Measurements from ENCODE around the gene TMEM143.

Gene TMEM143

DNA sequence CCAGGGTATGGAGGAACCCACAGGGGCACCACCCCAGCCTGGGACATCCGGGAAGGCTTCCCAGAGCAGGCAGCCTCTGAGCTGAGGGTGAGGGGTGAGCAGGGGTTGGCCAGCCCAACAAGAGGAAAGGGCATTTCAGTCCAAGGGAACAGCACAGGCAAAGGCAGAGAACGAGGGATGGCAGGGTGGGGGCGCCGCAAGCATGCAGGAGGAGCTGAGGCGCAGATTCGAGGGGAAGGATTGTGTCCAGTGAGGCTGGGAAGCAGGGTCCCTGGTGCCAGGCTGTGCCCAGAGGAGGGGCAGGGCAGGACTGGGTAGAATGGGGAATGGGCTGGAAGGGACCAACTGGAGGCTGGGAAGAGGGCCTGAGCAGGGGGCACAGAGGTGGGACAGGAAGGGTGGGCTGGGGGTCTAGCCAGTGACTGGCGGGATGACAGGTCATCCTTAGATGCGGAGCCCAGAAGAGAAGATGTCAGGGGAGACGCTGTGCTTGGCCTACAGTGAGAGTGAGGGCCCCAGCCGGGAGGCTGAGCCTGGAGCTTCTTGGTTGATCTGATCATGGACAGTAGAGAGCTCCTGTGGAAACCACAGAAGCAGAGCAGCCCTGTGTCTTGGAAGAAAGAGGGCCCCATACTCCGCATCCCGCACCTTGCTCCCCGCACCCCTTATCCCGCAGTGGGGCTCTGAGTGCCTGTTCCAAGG, 24.8 kb downstream of the TMEM143 start:
- no peak overlapping the region for H3K9ac ChIP-seq (ENCODE audit: low read length)
- H3K27me3 ChIP-seq (ENCODE audit: control insufficient read depth, insufficient read depth, low read length): no peaks in the 10 kb centered on the region
- H3K4me1 ChIP-seq (ENCODE audit: control insufficient read depth, insufficient read depth, low read length): peaks cover 8% of the 10 kb centered on the region; the same call in 1 of the 2 replicates
- H3K9me3 ChIP-seq (ENCODE audit: control insufficient read depth, insufficient read depth, low read depth, low read length): no peaks in the 10 kb centered on the region
- H3K27ac ChIP-seq (ENCODE audit: low read depth, low read length): no peak overlapping the region
- H3K4me3 ChIP-seq (ENCODE audit: low read depth, low read length): no peak overlapping the region
- H3K36me3 ChIP-seq (ENCODE audit: control insufficient read depth, insufficient read depth, low read length): no peaks in the 10 kb centered on the region

DNA sequence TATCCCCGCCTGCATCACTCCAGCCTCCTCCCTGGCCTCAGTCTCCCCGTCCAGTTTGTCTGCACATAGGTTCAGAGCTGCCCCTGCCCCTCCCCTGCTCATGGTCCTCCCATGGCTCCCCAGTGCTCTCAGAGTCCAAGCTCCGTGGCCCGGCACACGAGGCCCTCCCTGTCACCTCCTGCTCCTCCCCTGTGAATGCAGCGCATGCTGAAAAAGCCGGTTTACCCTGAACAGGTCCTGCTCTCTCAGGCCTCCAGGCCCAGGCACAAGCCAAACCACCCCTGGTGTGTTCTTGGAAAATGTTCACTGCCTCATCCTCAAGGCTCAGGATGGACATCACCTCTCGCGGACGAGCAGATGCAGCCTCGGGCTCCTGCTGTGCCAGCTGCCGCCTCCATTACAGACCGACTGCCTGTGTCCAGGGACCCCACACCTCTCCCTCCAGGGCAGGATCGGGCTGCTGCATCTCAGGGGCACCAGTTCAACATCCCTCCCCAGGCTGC, 25.4 kb downstream of the TMEM143 start:
- Histone ChIP-seq H3K4me3 (ENCODE audit: low read depth, low read length) (no peak overlapping the region), H3K4me1 (ENCODE audit: control insufficient read depth, insufficient read depth, low read length) (peaks cover 12% of the 10 kb centered on the region; the same call in 1 of the 2 replicates), H3K9me3 (ENCODE audit: control insufficient read depth, insufficient read depth, low read depth, low read length) (no peaks in the 10 kb centered on the region), H3K36me3 (ENCODE audit: control insufficient read depth, insufficient read depth, low read length) (no peaks in the 10 kb centered on the region), H3K27me3 (ENCODE audit: control insufficient read depth, insufficient read depth, low read length) (no peaks in the 10 kb centered on the region), H3K9ac (ENCODE audit: low read length) (no peak overlapping the region), H3K27ac (ENCODE audit: low read depth, low read length) (no peak overlapping the region)

DNA sequence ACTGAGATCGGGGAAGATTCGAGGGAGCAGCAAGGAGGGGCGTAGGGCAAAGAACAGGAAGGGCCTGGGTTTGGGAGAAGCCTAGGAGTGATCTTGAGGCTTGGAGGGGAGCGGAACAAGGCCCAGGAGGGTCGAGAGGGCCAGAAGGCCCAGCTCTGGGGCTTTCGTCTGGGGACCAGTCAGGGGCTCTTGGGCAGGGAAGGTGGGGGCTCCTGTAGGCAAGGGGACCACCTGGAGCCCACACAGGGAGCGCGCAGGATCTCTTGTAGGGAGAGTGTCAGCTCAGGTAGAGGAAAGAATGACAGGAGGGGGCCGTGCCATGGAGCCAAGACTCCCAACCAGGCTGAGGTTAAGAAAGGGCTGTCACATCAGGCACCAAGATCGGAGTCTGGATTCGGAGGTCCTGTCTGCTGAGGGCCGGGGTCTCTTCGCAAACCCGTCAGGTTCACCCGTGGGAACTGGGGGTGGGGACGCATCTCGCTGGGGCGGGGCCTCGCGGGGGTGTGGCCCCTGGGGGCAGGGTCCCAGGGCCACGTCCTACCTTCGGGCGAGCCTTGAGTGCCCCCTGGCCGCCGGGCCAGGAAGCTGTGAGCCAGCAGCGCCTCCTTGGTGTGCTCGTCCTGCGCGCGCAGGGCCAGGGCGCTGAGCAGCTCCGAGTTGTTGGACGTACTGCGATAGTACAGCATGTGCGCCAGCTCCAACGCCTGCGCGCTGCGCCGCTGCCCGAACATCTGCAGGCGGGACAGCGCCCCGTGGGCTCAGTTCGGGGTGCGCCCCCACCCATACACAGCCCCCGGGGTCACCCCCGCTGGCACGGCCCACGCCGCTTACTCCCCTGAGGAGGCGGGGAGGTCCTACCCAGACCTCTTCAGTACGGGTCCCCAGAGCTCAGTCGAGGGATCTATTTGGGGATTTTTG, 30.0 kb downstream of the TMEM143 start:
- 0 out of 2 replicates have a peak, but pooled peaks cover 6% of the 10 kb centered on the region for H3K9me3 ChIP-seq (ENCODE audit: control insufficient read depth, insufficient read depth, low read depth, low read length)
- peak overlapping the region; percentile 61 for H3K4me3 ChIP-seq (ENCODE audit: low read depth, low read length)
- peaks cover 3% of the 10 kb centered on the region; the same call in 1 of the 2 replicates for H3K36me3 ChIP-seq (ENCODE audit: control insufficient read depth, insufficient read depth, low read length)
- H3K9ac ChIP-seq (ENCODE audit: low read length): peak overlapping the region; percentile 38
- H3K27me3 ChIP-seq (ENCODE audit: control insufficient read depth, insufficient read depth, low read length): no peaks in the 10 kb centered on the region
- no peak overlapping the region for H3K27ac ChIP-seq (ENCODE audit: low read depth, low read length)
- peaks cover 21% of the 10 kb centered on the region for H3K4me1 ChIP-seq (ENCODE audit: control insufficient read depth, insufficient read depth, low read length)

DNA sequence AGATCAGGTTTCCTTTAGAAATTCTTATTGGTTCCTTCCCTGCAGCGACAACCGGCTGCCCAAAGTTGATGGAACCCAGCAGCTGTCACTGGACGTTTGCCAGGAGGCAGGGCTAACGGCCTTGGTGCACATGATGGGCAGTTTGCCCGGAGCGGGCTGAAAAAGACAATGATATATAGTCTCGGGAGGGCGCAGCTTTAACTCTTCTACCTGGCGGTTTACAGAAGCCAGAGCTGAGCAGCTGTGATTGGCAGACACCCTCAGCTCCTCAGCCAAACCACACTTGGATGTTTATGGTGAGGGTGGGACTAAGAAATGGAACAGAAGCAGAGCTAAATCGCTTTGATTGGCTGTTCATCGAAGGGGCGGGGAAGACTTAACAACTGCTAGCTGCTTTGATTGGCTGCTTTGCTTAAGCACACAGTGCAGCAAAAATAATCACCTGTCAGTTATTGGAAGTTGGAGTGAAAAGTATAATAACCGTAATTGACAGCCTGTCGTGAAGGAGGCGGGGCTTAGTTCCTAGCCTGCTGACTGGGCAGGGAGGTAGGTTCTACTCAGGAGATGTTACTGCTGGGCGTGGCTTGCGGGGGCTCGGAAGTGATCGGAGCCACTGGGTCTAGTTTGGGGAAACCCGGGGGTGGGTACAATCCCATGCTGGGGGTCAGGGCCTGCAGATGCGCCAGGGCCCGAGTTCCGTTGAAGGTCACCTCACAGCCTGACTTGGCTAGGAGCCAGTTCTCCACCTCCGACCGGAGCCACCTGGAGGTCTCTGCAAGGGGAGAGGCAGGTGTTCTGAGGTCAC, 30.9 kb downstream of the TMEM143 start:
- H3K9me3 ChIP-seq (ENCODE audit: control insufficient read depth, insufficient read depth, low read depth, low read length): peaks cover 11% of the 10 kb centered on the region; the same call in 1 of the 2 replicates
- H3K9ac ChIP-seq (ENCODE audit: low read length): peak overlapping the region; percentile 22
- H3K4me1 ChIP-seq (ENCODE audit: control insufficient read depth, insufficient read depth, low read length): peaks cover 21% of the 10 kb centered on the region
- H3K4me3 ChIP-seq (ENCODE audit: low read depth, low read length): peak overlapping the region; percentile 52
- H3K27ac ChIP-seq (ENCODE audit: low read depth, low read length): no peak overlapping the region
- H3K27me3 ChIP-seq (ENCODE audit: control insufficient read depth, insufficient read depth, low read length): no peaks in the 10 kb centered on the region
- H3K36me3 ChIP-seq (ENCODE audit: control insufficient read depth, insufficient read depth, low read length): peaks cover 3% of the 10 kb centered on the region; the same call in 1 of the 2 replicates

DNA sequence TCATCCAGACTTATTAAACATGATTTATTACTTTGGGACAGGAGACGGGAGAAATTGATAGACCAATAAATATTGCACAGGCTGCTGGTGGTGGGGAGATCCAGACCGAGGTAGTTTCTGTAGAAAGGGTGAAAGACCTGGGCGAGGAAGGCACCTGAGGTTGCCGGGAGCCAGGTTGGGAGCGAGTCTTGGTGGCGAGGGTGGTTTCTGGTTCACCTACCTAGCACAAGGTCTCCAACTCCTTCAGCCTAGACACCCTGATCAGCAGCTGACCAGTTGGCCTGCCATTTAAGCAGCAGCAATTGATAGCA, 31.4 kb downstream of the TMEM143 start:
- no peak overlapping the region for H3K27ac ChIP-seq (ENCODE audit: low read depth, low read length)
- peak overlapping the region; percentile 52 for H3K4me3 ChIP-seq (ENCODE audit: low read depth, low read length)
- H3K27me3 ChIP-seq (ENCODE audit: control insufficient read depth, insufficient read depth, low read length): no peaks in the 10 kb centered on the region
- peaks cover 11% of the 10 kb centered on the region; the same call in 1 of the 2 replicates for H3K9me3 ChIP-seq (ENCODE audit: control insufficient read depth, insufficient read depth, low read depth, low read length)
- H3K4me1 ChIP-seq (ENCODE audit: control insufficient read depth, insufficient read depth, low read length): peaks cover 21% of the 10 kb centered on the region
- peak overlapping the region; percentile 22 for H3K9ac ChIP-seq (ENCODE audit: low read length)
- H3K36me3 ChIP-seq (ENCODE audit: control insufficient read depth, insufficient read depth, low read length): peaks cover 3% of the 10 kb centered on the region; the same call in 1 of the 2 replicates

DNA sequence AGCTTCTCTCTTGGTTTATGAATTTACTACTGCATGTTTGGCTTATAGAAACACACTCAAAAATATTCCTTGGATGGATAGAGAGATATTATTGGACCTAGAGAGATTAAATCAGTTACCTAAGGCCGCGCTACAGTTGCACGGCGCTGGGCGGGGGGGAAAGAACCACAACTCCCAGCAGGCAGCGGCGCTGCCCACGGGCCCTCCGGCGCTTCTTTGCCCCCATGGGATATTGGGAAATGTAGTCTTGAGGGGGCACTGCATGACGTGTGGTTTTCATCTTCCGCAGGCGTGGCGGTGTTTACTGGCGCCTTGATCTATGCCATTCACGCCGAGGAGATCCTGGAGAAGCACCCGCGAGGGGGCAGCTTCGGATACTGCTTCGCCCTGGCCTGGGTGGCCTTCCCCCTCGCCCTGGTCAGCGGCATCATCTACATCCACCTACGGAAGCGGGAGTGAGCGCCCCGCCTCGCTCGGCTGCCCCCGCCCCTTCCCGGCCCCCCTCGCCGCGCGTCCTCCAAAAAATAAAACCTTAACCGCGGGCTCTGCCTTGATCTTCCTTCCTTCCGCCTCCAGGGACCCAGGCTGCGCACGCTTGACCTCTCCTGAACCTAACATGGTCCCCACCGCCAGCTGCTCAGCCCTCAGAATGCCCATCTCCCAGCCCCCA, 33.6 kb downstream of the TMEM143 start:
- Histone ChIP-seq H3K4me3 (ENCODE audit: low read depth, low read length) (peak overlapping the region; percentile 60), H3K9ac (ENCODE audit: low read length) (no peak overlapping the region), H3K27me3 (ENCODE audit: control insufficient read depth, insufficient read depth, low read length) (no peaks in the 10 kb centered on the region), H3K9me3 (ENCODE audit: control insufficient read depth, insufficient read depth, low read depth, low read length) (peaks cover 11% of the 10 kb centered on the region; the same call in 1 of the 2 replicates), H3K36me3 (ENCODE audit: control insufficient read depth, insufficient read depth, low read length) (peaks cover 3% of the 10 kb centered on the region; the same call in 1 of the 2 replicates), H3K4me1 (ENCODE audit: control insufficient read depth, insufficient read depth, low read length) (peaks cover 29% of the 10 kb centered on the region), H3K27ac (ENCODE audit: low read depth, low read length) (no peak overlapping the region)

DNA sequence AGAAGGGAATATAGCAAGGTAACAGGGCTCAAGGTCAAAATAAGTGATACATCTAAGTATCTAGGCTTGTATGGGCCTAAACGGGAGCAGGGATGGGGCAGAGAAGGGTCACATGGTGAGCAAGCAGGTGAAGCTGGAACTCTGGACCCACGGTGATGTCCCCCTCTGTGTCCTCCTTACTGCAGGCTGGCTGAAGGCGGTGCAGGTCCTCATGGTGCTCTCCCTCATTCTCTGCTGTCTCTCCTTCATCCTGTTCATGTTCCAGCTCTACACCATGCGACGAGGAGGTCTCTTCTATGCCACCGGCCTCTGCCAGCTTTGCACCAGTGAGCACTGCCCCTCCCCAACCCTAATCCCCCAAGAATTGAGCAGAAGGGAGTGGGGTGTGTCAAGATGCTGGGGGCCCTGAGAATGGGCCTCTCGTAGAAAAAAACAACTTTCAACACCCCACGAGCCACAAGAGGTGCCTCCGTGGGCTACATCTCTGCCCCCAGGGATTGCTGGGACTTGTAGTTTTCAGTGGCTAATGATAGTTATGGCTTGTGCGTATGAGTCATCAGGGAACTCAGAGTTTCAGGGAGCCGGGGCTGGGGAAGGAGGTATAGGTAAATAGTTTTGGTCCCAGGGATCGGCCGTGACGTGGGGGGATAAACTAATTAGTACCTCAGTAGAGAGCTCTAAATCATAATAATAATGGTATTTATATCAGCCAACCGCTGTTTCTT, 34.4 kb downstream of the TMEM143 start:
- Histone ChIP-seq H3K4me3 (ENCODE audit: low read depth, low read length) (peak overlapping the region; percentile 60), H3K27me3 (ENCODE audit: control insufficient read depth, insufficient read depth, low read length) (no peaks in the 10 kb centered on the region), H3K4me1 (ENCODE audit: control insufficient read depth, insufficient read depth, low read length) (peaks cover 29% of the 10 kb centered on the region), H3K27ac (ENCODE audit: low read depth, low read length) (no peak overlapping the region), H3K9ac (ENCODE audit: low read length) (no peak overlapping the region), H3K36me3 (ENCODE audit: control insufficient read depth, insufficient read depth, low read length) (peaks cover 3% of the 10 kb centered on the region; the same call in 1 of the 2 replicates), H3K9me3 (ENCODE audit: control insufficient read depth, insufficient read depth, low read depth, low read length) (peaks cover 11% of the 10 kb centered on the region; the same call in 1 of the 2 replicates)

DNA sequence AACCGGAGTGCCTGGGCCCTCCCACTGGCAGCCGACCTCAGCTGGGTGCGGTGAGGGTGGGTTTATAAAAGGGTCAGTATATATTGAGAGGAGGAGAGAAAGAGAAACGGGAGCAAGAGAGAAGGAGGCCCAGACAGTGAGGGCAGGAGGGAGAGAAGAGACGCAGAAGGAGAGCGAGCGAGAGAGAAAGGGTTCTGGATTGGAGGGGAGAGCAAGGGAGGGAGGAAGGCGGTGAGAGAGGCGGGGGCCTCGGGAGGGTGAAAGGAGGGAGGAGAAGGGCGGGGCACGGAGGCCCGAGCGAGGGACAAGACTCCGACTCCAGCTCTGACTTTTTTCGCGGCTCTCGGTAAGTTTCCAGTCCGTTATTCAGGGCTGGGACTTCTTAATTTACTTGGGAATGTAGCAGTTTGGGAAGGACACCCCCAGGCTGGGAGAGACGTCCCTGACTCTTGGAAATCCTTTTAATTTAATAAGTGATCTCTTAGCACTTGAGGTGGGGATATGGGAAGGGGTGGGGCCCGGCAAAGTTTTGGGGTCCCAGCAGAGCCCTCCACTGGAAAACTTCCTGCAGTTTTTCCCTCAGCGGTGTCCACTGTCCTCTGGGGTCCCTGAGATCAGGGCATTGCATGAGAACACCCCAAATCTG, 38.4 kb downstream of the TMEM143 start, which contains the start of gene EMP3:
Gene EMP3, plus strand, starts transcription at position 288 of the 646 bp plus-strand sequence. CDS start 1,293 bp downstream, outside the sequence.
- Histone ChIP-seq H3K9me3 (ENCODE audit: control insufficient read depth, insufficient read depth, low read depth, low read length) (peaks cover 11% of the 10 kb centered on the region; the same call in 1 of the 2 replicates), H3K36me3 (ENCODE audit: control insufficient read depth, insufficient read depth, low read length) (peaks cover 3% of the 10 kb centered on the region; the same call in 1 of the 2 replicates), H3K27ac (ENCODE audit: low read depth, low read length) (peak within 1 kb of the TSS; percentile 15; the same call in 1 of the 2 replicates), H3K4me1 (ENCODE audit: control insufficient read depth, insufficient read depth, low read length) (peaks cover 16% of the 10 kb centered on the region), H3K27me3 (ENCODE audit: control insufficient read depth, insufficient read depth, low read length) (no peaks in the 10 kb centered on the region), H3K9ac (ENCODE audit: low read length) (peak within 1 kb of the TSS; percentile 69), H3K4me3 (ENCODE audit: low read depth, low read length) (peak within 1 kb of the TSS; percentile 57)

Data from HUES6 (cell line).